ENCODE data around the gene DPP6. TPM values are rescaled to one million over a fixed set of nuclear protein-coding genes. Genes with fewer than 3 reads are reported as not detected.

Gene DPP6
- total and polyA plus RNA-seq, 9 of the 15 experiments (the other 6 are each of a cell fraction or from before 2014, with no cell fraction given): not detected

DNA sequence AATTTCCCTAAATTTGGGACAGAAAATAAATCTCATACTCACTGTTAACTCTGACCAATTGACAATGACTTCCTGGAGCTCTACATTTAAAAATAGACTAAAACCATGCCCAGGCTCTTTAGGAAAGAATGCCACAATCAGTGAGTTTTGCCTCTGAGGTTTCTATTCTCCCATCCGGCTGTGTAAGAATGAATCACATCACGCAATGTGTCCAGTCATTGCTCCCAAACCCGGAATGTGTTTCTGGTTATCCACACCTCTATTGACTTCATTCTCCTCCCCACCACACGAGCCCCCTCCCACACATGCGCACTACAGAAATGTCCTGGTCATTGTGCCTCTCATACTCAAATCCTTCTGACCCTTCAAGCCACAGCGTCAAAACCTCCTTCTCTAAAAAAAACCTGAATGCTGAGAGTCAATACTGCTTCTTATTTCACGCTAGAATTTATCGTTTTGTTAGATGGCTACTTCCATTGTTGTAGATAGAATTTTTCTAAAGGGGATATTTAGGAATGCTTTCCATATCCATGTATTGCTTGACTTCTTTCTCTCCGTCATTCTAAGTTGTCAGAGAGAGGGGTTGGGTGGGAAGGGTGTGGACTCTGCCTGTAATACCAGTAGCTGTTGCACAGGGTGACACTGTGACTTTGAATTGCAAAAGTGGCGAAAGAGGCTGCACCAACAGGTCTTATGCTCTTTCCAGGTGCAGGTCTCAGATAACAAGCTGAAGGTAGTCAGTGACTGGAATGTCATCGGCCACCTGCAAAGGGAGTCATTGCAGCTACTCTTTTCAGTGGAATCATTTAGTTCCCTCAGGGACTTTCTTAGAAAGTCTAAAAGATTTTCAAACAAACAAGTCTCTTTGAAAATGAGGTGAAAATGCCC lies 594.2 kb downstream of the DPP6 start (continued):
- TF ChIP-seq ASH1L (IDR thresholded peaks at IDR 0.05; ENCODE audit: borderline replicate concordance, low read depth, partially characterized antibody): no peak
- TF ChIP-seq, protein P1, sequence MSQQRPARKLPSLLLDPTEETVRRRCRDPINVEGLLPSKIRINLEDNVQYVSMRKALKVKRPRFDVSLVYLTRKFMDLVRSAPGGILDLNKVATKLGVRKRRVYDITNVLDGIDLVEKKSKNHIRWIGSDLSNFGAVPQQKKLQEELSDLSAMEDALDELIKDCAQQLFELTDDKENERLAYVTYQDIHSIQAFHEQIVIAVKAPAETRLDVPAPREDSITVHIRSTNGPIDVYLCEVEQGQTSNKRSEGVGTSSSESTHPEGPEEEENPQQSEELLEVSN (IDR thresholded peaks at IDR 0.05; ENCODE audit: borderline replicate concordance in 1 of 2, extremely low read depth in 1 of 2, insufficient read depth in 1 of 2, insufficient read length in 1 of 2, low read depth in 1 of 2, low read length in 1 of 2, poor library complexity in 1 of 2, severe bottlenecking in 1 of 2): no peak
- TF ChIP-seq, protein P2, sequence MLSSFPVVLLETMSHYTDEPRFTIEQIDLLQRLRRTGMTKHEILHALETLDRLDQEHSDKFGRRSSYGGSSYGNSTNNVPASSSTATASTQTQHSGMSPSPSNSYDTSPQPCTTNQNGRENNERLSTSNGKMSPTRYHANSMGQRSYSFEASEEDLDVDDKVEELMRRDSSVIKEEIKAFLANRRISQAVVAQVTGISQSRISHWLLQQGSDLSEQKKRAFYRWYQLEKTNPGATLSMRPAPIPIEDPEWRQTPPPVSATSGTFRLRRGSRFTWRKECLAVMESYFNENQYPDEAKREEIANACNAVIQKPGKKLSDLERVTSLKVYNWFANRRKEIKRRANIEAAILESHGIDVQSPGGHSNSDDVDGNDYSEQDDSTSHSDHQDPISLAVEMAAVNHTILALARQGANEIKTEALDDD (IDR thresholded peaks at IDR 0.05): no peak
- TF ChIP-seq, protein P3, sequence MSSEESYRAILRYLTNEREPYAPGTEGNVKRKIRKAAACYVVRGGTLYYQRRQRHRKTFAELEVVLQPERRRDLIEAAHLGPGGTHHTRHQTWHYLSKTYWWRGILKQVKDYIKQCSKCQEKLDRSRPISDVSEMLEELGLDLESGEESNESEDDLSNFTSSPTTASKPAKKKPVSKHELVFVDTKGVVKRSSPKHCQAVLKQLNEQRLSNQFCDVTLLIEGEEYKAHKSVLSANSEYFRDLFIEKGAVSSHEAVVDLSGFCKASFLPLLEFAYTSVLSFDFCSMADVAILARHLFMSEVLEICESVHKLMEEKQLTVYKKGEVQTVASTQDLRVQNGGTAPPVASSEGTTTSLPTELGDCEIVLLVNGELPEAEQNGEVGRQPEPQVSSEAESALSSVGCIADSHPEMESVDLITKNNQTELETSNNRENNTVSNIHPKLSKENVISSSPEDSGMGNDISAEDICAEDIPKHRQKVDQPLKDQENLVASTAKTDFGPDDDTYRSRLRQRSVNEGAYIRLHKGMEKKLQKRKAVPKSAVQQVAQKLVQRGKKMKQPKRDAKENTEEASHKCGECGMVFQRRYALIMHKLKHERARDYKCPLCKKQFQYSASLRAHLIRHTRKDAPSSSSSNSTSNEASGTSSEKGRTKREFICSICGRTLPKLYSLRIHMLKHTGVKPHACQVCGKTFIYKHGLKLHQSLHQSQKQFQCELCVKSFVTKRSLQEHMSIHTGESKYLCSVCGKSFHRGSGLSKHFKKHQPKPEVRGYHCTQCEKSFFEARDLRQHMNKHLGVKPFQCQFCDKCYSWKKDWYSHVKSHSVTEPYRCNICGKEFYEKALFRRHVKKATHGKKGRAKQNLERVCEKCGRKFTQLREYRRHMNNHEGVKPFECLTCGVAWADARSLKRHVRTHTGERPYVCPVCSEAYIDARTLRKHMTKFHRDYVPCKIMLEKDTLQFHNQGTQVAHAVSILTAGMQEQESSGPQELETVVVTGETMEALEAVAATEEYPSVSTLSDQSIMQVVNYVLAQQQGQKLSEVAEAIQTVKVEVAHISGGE (CRISPR knock-in tag; IDR thresholded peaks at IDR 0.05): no peak
- TF ChIP-seq, protein P4, sequence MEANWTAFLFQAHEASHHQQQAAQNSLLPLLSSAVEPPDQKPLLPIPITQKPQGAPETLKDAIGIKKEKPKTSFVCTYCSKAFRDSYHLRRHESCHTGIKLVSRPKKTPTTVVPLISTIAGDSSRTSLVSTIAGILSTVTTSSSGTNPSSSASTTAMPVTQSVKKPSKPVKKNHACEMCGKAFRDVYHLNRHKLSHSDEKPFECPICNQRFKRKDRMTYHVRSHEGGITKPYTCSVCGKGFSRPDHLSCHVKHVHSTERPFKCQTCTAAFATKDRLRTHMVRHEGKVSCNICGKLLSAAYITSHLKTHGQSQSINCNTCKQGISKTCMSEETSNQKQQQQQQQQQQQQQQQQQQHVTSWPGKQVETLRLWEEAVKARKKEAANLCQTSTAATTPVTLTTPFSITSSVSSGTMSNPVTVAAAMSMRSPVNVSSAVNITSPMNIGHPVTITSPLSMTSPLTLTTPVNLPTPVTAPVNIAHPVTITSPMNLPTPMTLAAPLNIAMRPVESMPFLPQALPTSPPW (CRISPR knock-in tag; IDR thresholded peaks at IDR 0.05): no peak
- TF ChIP-seq, protein P5, sequence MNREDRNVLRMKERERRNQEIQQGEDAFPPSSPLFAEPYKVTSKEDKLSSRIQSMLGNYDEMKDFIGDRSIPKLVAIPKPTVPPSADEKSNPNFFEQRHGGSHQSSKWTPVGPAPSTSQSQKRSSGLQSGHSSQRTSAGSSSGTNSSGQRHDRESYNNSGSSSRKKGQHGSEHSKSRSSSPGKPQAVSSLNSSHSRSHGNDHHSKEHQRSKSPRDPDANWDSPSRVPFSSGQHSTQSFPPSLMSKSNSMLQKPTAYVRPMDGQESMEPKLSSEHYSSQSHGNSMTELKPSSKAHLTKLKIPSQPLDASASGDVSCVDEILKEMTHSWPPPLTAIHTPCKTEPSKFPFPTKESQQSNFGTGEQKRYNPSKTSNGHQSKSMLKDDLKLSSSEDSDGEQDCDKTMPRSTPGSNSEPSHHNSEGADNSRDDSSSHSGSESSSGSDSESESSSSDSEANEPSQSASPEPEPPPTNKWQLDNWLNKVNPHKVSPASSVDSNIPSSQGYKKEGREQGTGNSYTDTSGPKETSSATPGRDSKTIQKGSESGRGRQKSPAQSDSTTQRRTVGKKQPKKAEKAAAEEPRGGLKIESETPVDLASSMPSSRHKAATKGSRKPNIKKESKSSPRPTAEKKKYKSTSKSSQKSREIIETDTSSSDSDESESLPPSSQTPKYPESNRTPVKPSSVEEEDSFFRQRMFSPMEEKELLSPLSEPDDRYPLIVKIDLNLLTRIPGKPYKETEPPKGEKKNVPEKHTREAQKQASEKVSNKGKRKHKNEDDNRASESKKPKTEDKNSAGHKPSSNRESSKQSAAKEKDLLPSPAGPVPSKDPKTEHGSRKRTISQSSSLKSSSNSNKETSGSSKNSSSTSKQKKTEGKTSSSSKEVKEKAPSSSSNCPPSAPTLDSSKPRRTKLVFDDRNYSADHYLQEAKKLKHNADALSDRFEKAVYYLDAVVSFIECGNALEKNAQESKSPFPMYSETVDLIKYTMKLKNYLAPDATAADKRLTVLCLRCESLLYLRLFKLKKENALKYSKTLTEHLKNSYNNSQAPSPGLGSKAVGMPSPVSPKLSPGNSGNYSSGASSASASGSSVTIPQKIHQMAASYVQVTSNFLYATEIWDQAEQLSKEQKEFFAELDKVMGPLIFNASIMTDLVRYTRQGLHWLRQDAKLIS (CRISPR knock-in tag; IDR thresholded peaks at IDR 0.05): no peak
